Activated B cell treated with CpG ODN at 0.5 μM for 24 hours (primary cell): ENCODE data around the gene RAB11FIP3. TPM values are rescaled to one million over a fixed set of nuclear protein-coding genes. Genes with fewer than 3 reads are reported as not detected.

Experiments
- ATAC-seq: fragments of 200-7000 bp; cut with Tn5 transposase; one replicate; pipeline ENCODE4 v1.10.0; 2021; ENCODE audit warnings: low read depth, mild to moderate bottlenecking, moderate library complexity
- CTCF ChIA-PET: fragments of 350-600 bp; sonication (Branson Sonifier 250); formaldehyde crosslinking; loops from one replicate; lab custom pipeline; 2021; ENCODE audit warnings: antibody characterized with exemption; lab: Charles Lee
- POLR2A ChIA-PET: fragments of 350-600 bp; sonication (Branson Sonifier 250); formaldehyde crosslinking; loops from one replicate; lab custom pipeline; 2021; ENCODE audit warnings: antibody characterized with exemption; lab: Charles Lee
- DNase-seq: peaks from one replicate; pipeline ENCODE4 v3.0.0; 2022
- H3K27ac Mint-ChIP-seq: one replicate; pipeline ENCODE4 v1.8.0; 2020; ENCODE audit warnings: mixed read lengths
- H3K27me3 Mint-ChIP-seq: one replicate; pipeline ENCODE4 v1.8.0; 2021; ENCODE audit warnings: mixed read lengths
- H3K36me3 Mint-ChIP-seq: one replicate; pipeline ENCODE4 v1.8.0; 2021; ENCODE audit warnings: low read depth, mixed read lengths
- H3K4me1 Mint-ChIP-seq: one replicate; pipeline ENCODE4 v1.8.0; 2021; ENCODE audit warnings: mixed read lengths
- H3K4me3 Mint-ChIP-seq: one replicate; pipeline ENCODE4 v1.8.0; 2020; ENCODE audit warnings: mild to moderate bottlenecking, mixed read lengths
- H3K9me3 Mint-ChIP-seq: one replicate; pipeline ENCODE4 v1.8.0; 2020; ENCODE audit warnings: mixed read lengths
- intact Hi-C: fragments of 100-400 bp; cut with micrococcal nuclease; formaldehyde crosslinking; loops from one replicate; pipeline ENCODE4 v1.15.1; 2024
- total RNA-seq: library from RNA; stranded (reverse); gene quantifications from 2 replicates; pipeline ENCODE4 v1.2.3, GENCODE V29; 2022
- TF ChIP-seq, protein P1 (sequence below): fragments of 200-600 bp; IDR thresholded peaks from one replicate; pipeline ENCODE4 v1.8.0; 2022; ENCODE audit warnings: antibody characterized with exemption, mild to moderate bottlenecking

The RAB11FIP3 gene
- total RNA-seq, 1 donor from 2014 or later = 35.4 TPM

DNA sequence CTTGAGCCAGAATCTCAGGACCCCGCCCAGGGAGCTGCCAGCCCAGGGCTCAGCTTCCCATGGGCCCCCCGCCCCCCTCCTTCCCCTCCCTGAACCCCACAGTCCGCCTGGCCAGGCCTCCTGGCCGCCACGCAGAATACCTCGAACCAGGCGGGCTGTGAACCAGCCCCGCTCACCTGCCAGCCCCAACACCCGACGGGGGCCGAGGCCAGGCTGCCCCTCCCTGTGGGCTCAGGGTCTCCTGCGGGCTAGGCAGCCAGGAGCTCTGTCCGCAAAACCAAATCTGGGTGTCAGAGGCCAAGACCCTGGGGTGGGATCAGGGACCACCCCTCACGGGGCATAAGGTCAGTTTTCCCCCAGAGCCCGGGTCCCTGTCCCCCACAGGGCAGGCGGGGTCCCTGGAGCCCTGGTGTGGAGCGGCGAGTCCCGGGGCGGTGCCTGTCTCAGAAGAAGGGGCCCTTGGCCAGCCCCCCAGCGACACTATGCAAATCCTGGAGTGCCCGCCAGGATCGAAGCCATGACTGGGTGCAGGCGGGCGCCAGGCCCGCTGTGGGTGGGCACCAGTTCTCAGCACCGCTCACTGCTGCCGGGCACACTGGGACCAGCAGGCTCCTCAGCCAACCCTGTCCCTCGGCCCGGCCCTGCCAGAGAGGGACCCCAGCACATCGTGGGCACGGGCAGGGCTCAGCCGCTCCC is 128.3 kb downstream of the RAB11FIP3 start:
- ChIA-PET CTCF (no interaction called here), POLR2A (no interaction called here)
- Mint-ChIP-seq H3K27ac (no peak overlapping the region), H3K27me3 (peaks cover 4% of the 10 kb centered on the region), H3K4me1 (no peaks in the 10 kb centered on the region), H3K4me3 (no peak overlapping the region), H3K9me3 (no peaks in the 10 kb centered on the region), H3K36me3 (peaks cover 6% of the 10 kb centered on the region)
- TF ChIP-seq, protein P1, sequence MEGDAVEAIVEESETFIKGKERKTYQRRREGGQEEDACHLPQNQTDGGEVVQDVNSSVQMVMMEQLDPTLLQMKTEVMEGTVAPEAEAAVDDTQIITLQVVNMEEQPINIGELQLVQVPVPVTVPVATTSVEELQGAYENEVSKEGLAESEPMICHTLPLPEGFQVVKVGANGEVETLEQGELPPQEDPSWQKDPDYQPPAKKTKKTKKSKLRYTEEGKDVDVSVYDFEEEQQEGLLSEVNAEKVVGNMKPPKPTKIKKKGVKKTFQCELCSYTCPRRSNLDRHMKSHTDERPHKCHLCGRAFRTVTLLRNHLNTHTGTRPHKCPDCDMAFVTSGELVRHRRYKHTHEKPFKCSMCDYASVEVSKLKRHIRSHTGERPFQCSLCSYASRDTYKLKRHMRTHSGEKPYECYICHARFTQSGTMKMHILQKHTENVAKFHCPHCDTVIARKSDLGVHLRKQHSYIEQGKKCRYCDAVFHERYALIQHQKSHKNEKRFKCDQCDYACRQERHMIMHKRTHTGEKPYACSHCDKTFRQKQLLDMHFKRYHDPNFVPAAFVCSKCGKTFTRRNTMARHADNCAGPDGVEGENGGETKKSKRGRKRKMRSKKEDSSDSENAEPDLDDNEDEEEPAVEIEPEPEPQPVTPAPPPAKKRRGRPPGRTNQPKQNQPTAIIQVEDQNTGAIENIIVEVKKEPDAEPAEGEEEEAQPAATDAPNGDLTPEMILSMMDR = no peak
- DNase-seq (no peak), ATAC-seq (no peak)
- intact Hi-C loops = no loop called here

- H3K4me1 Mint-ChIP-seq = no peaks in the 10 kb centered on the region
- peaks cover 4% of the 10 kb centered on the region for H3K27me3 Mint-ChIP-seq
- ATAC-seq = no peak
- intact Hi-C loops = no loop called here
- peaks cover 6% of the 10 kb centered on the region for H3K36me3 Mint-ChIP-seq
- CTCF ChIA-PET = no interaction called here
- no peak overlapping the region for H3K27ac Mint-ChIP-seq
- H3K4me3 Mint-ChIP-seq = no peak overlapping the region
- H3K9me3 Mint-ChIP-seq = no peaks in the 10 kb centered on the region
- no peak for DNase-seq
- TF ChIP-seq, protein P1 = no peak
- POLR2A ChIA-PET = no interaction called here
Measured at GRCh38 chr16:554297-554621, 128.8 kb downstream of the RAB11FIP3 start.

GRCh38 chr16:554640-555365 is 129.4 kb downstream of the RAB11FIP3 start:
- Mint-ChIP-seq H3K4me1 (peaks cover 2% of the 10 kb centered on the region), H3K27me3 (peaks cover 4% of the 10 kb centered on the region), H3K9me3 (no peaks in the 10 kb centered on the region), H3K4me3 (no peak overlapping the region), H3K36me3 (peaks cover 6% of the 10 kb centered on the region), H3K27ac (no peak overlapping the region)
- ATAC-seq = no peak
- POLR2A ChIA-PET = no interaction called here
- intact Hi-C loops = no loop called here
- CTCF ChIA-PET = no interaction called here
- DNase-seq = no peak
- TF ChIP-seq, protein P1 = no peak

- DNase-seq (no peak), ATAC-seq (no peak)
- Mint-ChIP-seq H3K27me3 (peaks cover 4% of the 10 kb centered on the region), H3K36me3 (peaks cover 6% of the 10 kb centered on the region), H3K4me3 (no peak overlapping the region), H3K9me3 (no peaks in the 10 kb centered on the region), H3K27ac (no peak overlapping the region), H3K4me1 (peaks cover 2% of the 10 kb centered on the region)
- POLR2A ChIA-PET = no interaction called here
- CTCF ChIA-PET = no interaction called here
- intact Hi-C loops = no loop called here
- TF ChIP-seq, protein P1 = no peak
Measured at GRCh38 chr16:555528-556473, 130.4 kb downstream of the RAB11FIP3 start.
